A549 (cell line): ENCODE data around the gene KRT71.

Source experiments
- CTCF ChIP-seq: fragments of >200 bp; sonication (Bioruptor Twin); formaldehyde crosslinking; IDR thresholded peaks from 3 replicates; pipeline ENCODE4 v1.5.1; 2016
- EP300 ChIP-seq, 2 experiments: fragments of >200 bp; sonication (Bioruptor Twin); formaldehyde crosslinking; IDR thresholded peaks; 2 replicates in 1 of 2; 3 replicates in 1 of 2; pipeline ENCODE4 v1.6.1; 2016 to 2017
- FOSL2 ChIP-seq, 2 experiments: fragments of 450-650 bp in 1 of 2; fragments of >200 bp in 1 of 2; sonication (Bioruptor Twin) in 1 of 2; formaldehyde crosslinking; IDR thresholded peaks; 2 replicates each; pipeline versions ENCODE4 v1.5.0 to v1.6.1; 2016 to 2020; ENCODE audit warnings: mild to moderate bottlenecking in 1 of 2, moderate library complexity in 1 of 2
- RAD21 ChIP-seq, 2 experiments: fragments of >200 bp in 1 of 2; sonication (Bioruptor Twin) in 1 of 2; formaldehyde crosslinking in 1 of 2; IDR thresholded peaks in 1 of 2; conservative IDR thresholded peaks in 1 of 2; 2 replicates in 1 of 2; 3 replicates in 1 of 2; pipeline ENCODE4 v1.6.1; 2012 to 2018; ENCODE audit warnings: inconsistent platforms in 1 of 2
- REST ChIP-seq: fragments of 200-600 bp; sonication (generic); IDR thresholded peaks from 2 replicates; pipeline ENCODE4 v1.6.1; 2016; ENCODE audit warnings: antibody characterized with exemption, mild to moderate bottlenecking, moderate library complexity
- RFX5 ChIP-seq: fragments of 450-650 bp; IDR thresholded peaks from 2 replicates; pipeline ENCODE4 v1.7.1; 2014; ENCODE audit warnings: antibody characterized with exemption, mild to moderate bottlenecking, moderate library complexity

GRCh38 chr12:52502877-52503276, 50.1 kb downstream of the KRT71 start:
- TF ChIP-seq CTCF (no peak), FOSL2 (IDR thresholded peaks at IDR 0.05) (no peak), FOSL2 (CRISPR knock-in tag; IDR thresholded peaks at IDR 0.05) (no peak), RFX5 (no peak), EP300 (IDR thresholded peaks at IDR 0.05) (no peak), REST (no peak), RAD21 (conservative IDR thresholded peaks at IDR 0.05 in 1 of 2, IDR thresholded peaks at IDR 0.05 in 1 of 2) (no peak)
